ENCODE measurements around the gene DSG3. TPM values are rescaled to one million over a fixed set of nuclear protein-coding genes. Genes with fewer than 3 reads are reported as not detected.

DSG3 gene
- total and polyA plus RNA-seq, 2 of the 13 experiments (the other 11 are each of a cell fraction or from before 2014, with no cell fraction given) = not detected

GRCh38 chr18:31401156-31402025, 46.1 kb upstream of the DSG3 start (continued):
- TF ChIP-seq CBX1 (IDR thresholded peaks at IDR 0.05; ENCODE audit: low read depth) = no peak
- TF ChIP-seq ZNF430 (CRISPR knock-in tag; IDR thresholded peaks at IDR 0.05) = no peak
- no peak for TF ChIP-seq SPEN (CRISPR knock-in tag; IDR thresholded peaks at IDR 0.05; ENCODE audit: low read depth)
- TF ChIP-seq SMAD9 (CRISPR knock-in tag; IDR thresholded peaks at IDR 0.05) = no peak
- no peak for TF ChIP-seq ZNF562 (CRISPR knock-in tag; IDR thresholded peaks at IDR 0.05; ENCODE audit: borderline replicate concordance)
- TF ChIP-seq TBX2 (CRISPR knock-in tag; IDR thresholded peaks at IDR 0.05; ENCODE audit: borderline replicate concordance) = no peak
- TF ChIP-seq, protein P1, sequence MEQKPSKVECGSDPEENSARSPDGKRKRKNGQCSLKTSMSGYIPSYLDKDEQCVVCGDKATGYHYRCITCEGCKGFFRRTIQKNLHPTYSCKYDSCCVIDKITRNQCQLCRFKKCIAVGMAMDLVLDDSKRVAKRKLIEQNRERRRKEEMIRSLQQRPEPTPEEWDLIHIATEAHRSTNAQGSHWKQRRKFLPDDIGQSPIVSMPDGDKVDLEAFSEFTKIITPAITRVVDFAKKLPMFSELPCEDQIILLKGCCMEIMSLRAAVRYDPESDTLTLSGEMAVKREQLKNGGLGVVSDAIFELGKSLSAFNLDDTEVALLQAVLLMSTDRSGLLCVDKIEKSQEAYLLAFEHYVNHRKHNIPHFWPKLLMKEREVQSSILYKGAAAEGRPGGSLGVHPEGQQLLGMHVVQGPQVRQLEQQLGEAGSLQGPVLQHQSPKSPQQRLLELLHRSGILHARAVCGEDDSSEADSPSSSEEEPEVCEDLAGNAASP (CRISPR knock-in tag; IDR thresholded peaks at IDR 0.05; ENCODE audit: borderline replicate concordance) = peak; percentile 77; the same call in 1 of the 2 replicates
- TF ChIP-seq POGZ (CRISPR knock-in tag; IDR thresholded peaks at IDR 0.05) = peak; percentile 32; the same call in 1 of the 2 replicates
- TF ChIP-seq ZNF773 (CRISPR knock-in tag; IDR thresholded peaks at IDR 0.05; ENCODE audit: borderline replicate concordance) = no peak
- TF ChIP-seq HCFC1 (IDR thresholded peaks at IDR 0.05; ENCODE audit: low read depth, low read length) = no peak
- TF ChIP-seq CREBL2 (CRISPR knock-in tag; IDR thresholded peaks at IDR 0.05; ENCODE audit: borderline replicate concordance) = no peak
- TF ChIP-seq TEAD3 (CRISPR knock-in tag; optimal IDR thresholded peaks at IDR 0.05; ENCODE audit: borderline replicate concordance) = peak; percentile 15
- 0 out of 2 replicates have a peak, but pooled peaks have one; percentile 24 for TF ChIP-seq HBP1 (CRISPR knock-in tag; IDR thresholded peaks at IDR 0.05; ENCODE audit: low read depth)
- TF ChIP-seq CTCF (CRISPR knock-in tag; IDR thresholded peaks at IDR 0.05) = no peak
- TF ChIP-seq ZNF839 (CRISPR knock-in tag; IDR thresholded peaks at IDR 0.05; ENCODE audit: borderline replicate concordance) = no peak
- TF ChIP-seq MAZ (IDR thresholded peaks at IDR 0.05; ENCODE audit: borderline replicate concordance, low read depth, low read length) = no peak
- no peak for TF ChIP-seq MAZ (CRISPR knock-in tag; IDR thresholded peaks at IDR 0.05; ENCODE audit: low read depth)
- no peak for TF ChIP-seq NR2F2 (IDR thresholded peaks at IDR 0.05; ENCODE audit: borderline replicate concordance, low read depth)
- TF ChIP-seq ZNF354B (CRISPR knock-in tag; IDR thresholded peaks at IDR 0.05) = no peak
